GM12878 (cell line): ENCODE measurements around the gene MALRD1. TPM values are rescaled to one million over a fixed set of nuclear protein-coding genes. Genes with fewer than 3 reads are reported as not detected.
A peak's percentile ranks its signal among the peaks of the same experiment; 100 is the strongest.

Source experiments
- ATAC-seq: fragments of 200-7000 bp; cut with Tn5 transposase; 3 replicates; pipeline ENCODE4 v1.9.1; 2020; ENCODE audit warnings: mild to moderate bottlenecking, moderate library complexity
- BruUV-seq: library from RNA; stranded (reverse); fragments of 400-500 nt; replicated peaks from 2 replicates; lab custom pipeline; 2021; lab: Mats Ljungman, UMichigan
- CTCF ChIA-PET: fragments of 300-600 bp; sonication (Branson Sonifier 250); formaldehyde crosslinking; extraction: SDS; loops from one replicate; lab custom pipeline; 2021; ENCODE audit warnings: inconsistent platforms; lab: Yijun Ruan, JAX
- POLR2A ChIA-PET: fragments of 350-600 bp; formaldehyde crosslinking; extraction: SDS; loops from one replicate; lab custom pipeline; 2021; ENCODE audit warnings: inconsistent platforms; lab: Charles Lee
- RAD21 ChIA-PET: fragments of 300-600 bp; sonication (Branson Sonifier 250); formaldehyde crosslinking; loops from one replicate; lab custom pipeline; 2023; ENCODE audit warnings: antibody characterized with exemption; ENCODE audit not compliant: unreplicated experiment; lab: Charles Lee
- SMC1A ChIA-PET: fragments of 300-600 bp; sonication (Branson Sonifier 250); formaldehyde crosslinking; loops from one replicate; lab custom pipeline; 2023; ENCODE audit not compliant: unreplicated experiment, uncharacterized antibody; lab: Charles Lee
- DNase-seq: peaks from one replicate; pipeline ENCODE4 v3.0.0-alpha.2; 2011; ENCODE audit warnings: low read depth, low spot score
- FAIRE-seq: peaks from 3 replicates; lab custom pipeline; 2011; peaks lifted over from hg19 to GRCh38; lab: Jason Lieb, UNC
- H2AFZ ChIP-seq: 2 replicates; pipeline ENCODE4 v1.6.0; 2011; ENCODE audit warnings: low read depth, low read length, control low read depth; ENCODE audit not compliant: control insufficient read depth
- H3K27ac ChIP-seq: 2 replicates; pipeline ENCODE4 v1.5.1; 2011; ENCODE audit warnings: control low read depth; ENCODE audit not compliant: control insufficient read depth, insufficient read depth
- H3K27me3 ChIP-seq, 2 experiments: replicated peaks in 1 of 2; 2 replicates each; pipeline versions ENCODE4 v1.6.0 to v1.6.1; 2011; ENCODE audit warnings: low read length in 1 of 2; ENCODE audit not compliant: control insufficient read depth in 2 of 2, insufficient read depth in 2 of 2
- H3K36me3 ChIP-seq, 2 experiments: 2 replicates each; pipeline ENCODE4 v1.5.1; 2011; ENCODE audit warnings: low read length in 1 of 2; ENCODE audit not compliant: control insufficient read depth in 2 of 2, insufficient read depth in 2 of 2
- H3K4me1 ChIP-seq: 2 replicates; pipeline ENCODE4 v1.6.1; 2011; ENCODE audit warnings: mild to moderate bottlenecking, low read length, moderate library complexity, mixed read lengths; ENCODE audit not compliant: control insufficient read depth, insufficient read depth
- H3K4me2 ChIP-seq: 2 replicates; pipeline ENCODE4 v1.6.0; 2011; ENCODE audit warnings: control low read depth; ENCODE audit not compliant: control insufficient read depth, insufficient read depth
- H3K4me3 ChIP-seq: fragments of 200-600 bp; sonication (generic); 2 replicates; pipeline ENCODE4 v1.5.1; 2016
- H3K79me2 ChIP-seq: 2 replicates; pipeline ENCODE4 v1.6.0; 2011; ENCODE audit warnings: low read length; ENCODE audit not compliant: control insufficient read depth, insufficient read depth
- H3K9ac ChIP-seq: 2 replicates; pipeline ENCODE4 v1.8.0; 2011; ENCODE audit warnings: low read length, control low read depth, mixed read lengths; ENCODE audit not compliant: control insufficient read depth, insufficient read depth
- H3K9me3 ChIP-seq: replicated peaks from 3 replicates; pipeline ENCODE4 v1.5.1; 2011; ENCODE audit warnings: mild to moderate bottlenecking, low read length; ENCODE audit not compliant: control insufficient read depth, insufficient read depth
- H4K20me1 ChIP-seq: 2 replicates; pipeline ENCODE4 v1.6.0; 2011; ENCODE audit not compliant: control insufficient read depth, insufficient read depth
- EGR1 ChIP-seq, 2 experiments: IDR thresholded peaks; 1 replicate in 1 of 2; 2 replicates in 1 of 2; pipeline ENCODE4 v1.6.1; 2011 to 2012; ENCODE audit warnings: low read depth in 2 of 2, low read length in 2 of 2, borderline replicate concordance in 1 of 2, mild to moderate bottlenecking in 1 of 2, moderate library complexity in 1 of 2
- ESRRA ChIP-seq: IDR thresholded peaks from 2 replicates; pipeline ENCODE4 v1.6.1; 2012; ENCODE audit warnings: mild to moderate bottlenecking, low read length, improper control_type of control experiment
- FOXM1 ChIP-seq: IDR thresholded peaks from 2 replicates; pipeline ENCODE4 v1.6.1; 2012; ENCODE audit warnings: low read depth, mild to moderate bottlenecking, inconsistent platforms, low read length, moderate library complexity
- HDAC6 ChIP-seq: fragments of 200-600 bp; sonication (generic); IDR thresholded peaks from one replicate; pipeline ENCODE4 v1.8.0; 2017; ENCODE audit warnings: antibody characterized with exemption; ENCODE audit not compliant: unreplicated experiment
- IRF4 ChIP-seq: IDR thresholded peaks from 2 replicates; pipeline ENCODE4 v1.6.1; 2011; ENCODE audit warnings: low read depth, low read length
- MEF2A ChIP-seq: IDR thresholded peaks from 2 replicates; pipeline ENCODE4 v1.6.1; 2011; ENCODE audit warnings: low read depth, mild to moderate bottlenecking, low read length, moderate library complexity; ENCODE audit not compliant: insufficient read depth
- NR2F1 ChIP-seq: fragments of 450-650 bp; conservative IDR thresholded peaks from 2 replicates; pipeline ENCODE4 v1.6.1; 2017; ENCODE audit warnings: mild to moderate bottlenecking
- RAD51 ChIP-seq: fragments of 450-650 bp; IDR thresholded peaks from 2 replicates; pipeline ENCODE4 v1.6.1; 2016; ENCODE audit warnings: moderate library complexity, mild to moderate bottlenecking, inconsistent platforms
- SIX5 ChIP-seq: IDR thresholded peaks from 2 replicates; pipeline ENCODE4 v1.6.1; 2011; ENCODE audit warnings: mild to moderate bottlenecking, low read depth, low read length, moderate library complexity; ENCODE audit not compliant: severe bottlenecking
- SUZ12 ChIP-seq: fragments of 200-600 bp; sonication (generic); IDR thresholded peaks from one replicate; pipeline ENCODE4 v1.6.1; 2018; ENCODE audit warnings: antibody characterized with exemption, mild to moderate bottlenecking; ENCODE audit not compliant: unreplicated experiment
- TARDBP ChIP-seq: IDR thresholded peaks from 2 replicates; pipeline ENCODE4 v1.6.1; 2016; ENCODE audit warnings: borderline replicate concordance
- YBX1 ChIP-seq: fragments of 450-650 bp; IDR thresholded peaks from 2 replicates; pipeline ENCODE4 v1.6.1; 2016; ENCODE audit warnings: antibody characterized with exemption
- ZBED1 ChIP-seq: IDR thresholded peaks from 2 replicates; pipeline ENCODE4 v1.6.1; 2016; ENCODE audit warnings: borderline replicate concordance
- ZNF207 ChIP-seq: fragments of 450-650 bp; IDR thresholded peaks from 2 replicates; pipeline ENCODE4 v1.6.1; 2014; ENCODE audit warnings: antibody characterized with exemption, mild to moderate bottlenecking, borderline replicate concordance
- ZNF24 ChIP-seq: fragments of 450-650 bp; IDR thresholded peaks from 2 replicates; pipeline ENCODE4 v1.6.1; 2017; ENCODE audit warnings: antibody characterized with exemption, mild to moderate bottlenecking
- ZNF622 ChIP-seq: fragments of 450-650 bp; IDR thresholded peaks from 2 replicates; pipeline ENCODE4 v1.6.1; 2017; ENCODE audit warnings: mild to moderate bottlenecking, inconsistent platforms
- WGBS: methylation state at CpG from one replicate; pipeline ENCODE4 v1.1.6; 2016; ENCODE audit warnings: low lambda C conversion rate; ENCODE audit not compliant: insufficient replicate concordance, insufficient coverage; ENCODE audit errors: missing lambda C conversion rate; 5-methylcytosine and 5-hydroxymethylcytosine counted together
- in situ Hi-C: fragments of 300-500 bp; cut with MboI; formaldehyde crosslinking; loops from 9 replicates; pipeline ENCODE4 v1.14.3; 2018; ENCODE audit warnings: mixed read lengths
- intact Hi-C: fragments of 100-400 bp; cut with micrococcal nuclease; formaldehyde crosslinking; loops from one replicate; pipeline ENCODE4 v1.14.2; 2022; ENCODE audit not compliant: unreplicated experiment
- polyA plus RNA-seq, 11 experiments: library from polyadenylated mRNA; depleted of rRNA in 4 of 11; unstranded in 6 of 11; stranded (reverse) in 5 of 11; fragments of >200 nt; fragmentation: Nextera tagmentation in 4 of 11; fragmentation: Illumina TruSeq in 1 of 11; extraction: Ambion mirVana in 4 of 11; extraction: Trizol in 1 of 11; gene quantifications; 1 replicate in 1 of 11; 2 replicates in 10 of 11; pipeline versions ENCODE4 v1.2.1 to v1.2.3, GENCODE V29; 2011 to 2016; ENCODE audit warnings: inconsistent platforms in 2 of 11, missing spikeins in 2 of 11, low read depth in 1 of 11
- total RNA-seq, 4 experiments: library from RNA; depleted of rRNA in 3 of 4; stranded (reverse); fragments of >200 nt in 3 of 4; fragmentation: Illumina TruSeq in 1 of 4; extraction: Trizol in 1 of 4; gene quantifications; 2 replicates each; pipeline versions ENCODE4 v1.2.1 to v1.2.3, GENCODE V29; 2013 to 2021
- TF ChIP-seq, protein P1 (sequence below): fragments of 150-350 bp; IDR thresholded peaks from 2 replicates; pipeline ENCODE4 v1.6.1; 2014; ENCODE audit warnings: mild to moderate bottlenecking, low read depth, low read length
- TF ChIP-seq, protein P2 (sequence below): IDR thresholded peaks from 2 replicates; pipeline ENCODE4 v1.6.1; 2012; ENCODE audit warnings: low read length, inconsistent platforms

The MALRD1 gene
- total and polyA plus RNA-seq, 10 of the 15 experiments (the other 5 are each of a cell fraction or from before 2014, with no cell fraction given), result 0.12 to 6.6 (median 0.26) TPM; not detected in 2

DNA sequence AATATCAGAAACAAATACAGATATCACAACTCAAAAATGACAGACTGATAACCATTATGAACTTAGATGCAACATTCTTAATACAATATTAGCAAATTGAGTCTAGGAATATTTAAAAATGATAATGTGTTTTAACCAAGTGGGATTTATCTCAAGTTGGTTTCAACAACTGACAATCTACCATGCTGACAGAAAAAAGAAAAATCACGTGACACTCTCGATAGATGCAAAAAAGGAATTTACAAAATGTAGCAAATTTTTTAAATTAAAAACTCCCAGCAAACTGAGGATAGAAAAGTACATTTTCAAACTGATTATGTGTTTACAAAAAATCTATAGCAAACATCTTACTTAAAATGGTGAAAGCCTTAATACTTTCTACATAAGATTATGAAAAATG lies 177.4 kb downstream of the MALRD1 start:
- Histone ChIP-seq H2AFZ (no peak overlapping the region), H4K20me1 (no peaks in the 10 kb centered on the region), H3K4me3 (no peak overlapping the region), H3K9ac (no peak overlapping the region), H3K27me3 (no peaks in the 10 kb centered on the region), H3K79me2 (no peaks in the 10 kb centered on the region), H3K9me3 (no peaks in the 10 kb centered on the region), H3K4me2 (no peak overlapping the region), H3K36me3 (no peaks in the 10 kb centered on the region), H3K4me1 (no peaks in the 10 kb centered on the region), H3K27ac (no peak overlapping the region)
- ChIA-PET CTCF (no interaction called here), SMC1A (interaction anchor here (1.6 kb wide), 1 partner anchor 21 kb away, joined by 4 read pairs; no protein-coding TSS in a partner anchor), POLR2A (no interaction called here), RAD21 (no interaction called here)
- no peak for FAIRE-seq
- WGBS, result 2% methylated on average over 2 of the region's 2 CpGs
- intact Hi-C loops, result no loop called here
- BruUV-seq, result no TSS peak
- peak; percentile 32; the same call in 1 of the 2 replicates for TF ChIP-seq RAD51
- no peak for TF ChIP-seq NR2F1
- ATAC-seq, result no peak
- in situ Hi-C loops, result no loop called here
- DNase-seq, result no peak

DNA sequence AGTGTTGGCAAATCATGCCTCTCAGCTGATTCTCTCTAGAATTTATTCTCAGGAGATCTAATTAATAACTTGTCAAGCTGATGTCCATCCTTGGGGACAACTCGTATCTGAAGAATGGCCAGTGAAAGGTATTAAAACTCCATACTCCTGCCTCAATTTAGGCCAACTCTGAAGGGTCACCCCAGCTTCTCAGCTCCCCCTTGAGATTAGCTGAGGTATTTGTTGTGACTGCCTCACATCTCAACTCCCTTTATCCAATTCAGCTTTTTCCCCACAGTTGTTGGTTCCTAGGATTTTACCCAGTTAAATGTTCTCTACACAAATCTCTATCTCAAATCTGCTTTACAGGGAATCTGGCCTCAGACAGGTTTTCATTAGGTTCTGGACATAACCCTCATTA lies 182.4 kb downstream of the MALRD1 start:
- no peaks in the 10 kb centered on the region for H3K36me3 ChIP-seq
- 0% methylated on average over 1 of the region's 1 CpG for WGBS
- SMC1A ChIA-PET, result interaction anchor here (1.1 to 1.3 kb wide), 2 partner anchors 10 to 19 kb away, joined by 3 read pairs; no protein-coding TSS in a partner anchor
- no peak overlapping the region for H3K9ac ChIP-seq
- H3K79me2 ChIP-seq, result no peaks in the 10 kb centered on the region
- DNase-seq (no peak), FAIRE-seq (no peak), ATAC-seq (no peak)
- H3K4me3 ChIP-seq, result no peak overlapping the region
- CTCF ChIA-PET, result no interaction called here
- no peak overlapping the region for H2AFZ ChIP-seq
- POLR2A ChIA-PET, result no interaction called here
- H3K9me3 ChIP-seq, result no peaks in the 10 kb centered on the region
- in situ Hi-C loops, result no loop called here
- no peak overlapping the region for H3K4me2 ChIP-seq
- BruUV-seq, result no TSS peak
- no peaks in the 10 kb centered on the region for H4K20me1 ChIP-seq
- no peaks in the 10 kb centered on the region for H3K4me1 ChIP-seq
- no peaks in the 10 kb centered on the region for H3K27me3 ChIP-seq
- intact Hi-C loops, result no loop called here
- RAD21 ChIA-PET, result no interaction called here
- H3K27ac ChIP-seq, result no peak overlapping the region
- TF ChIP-seq ZNF622 (no peak), EGR1 (IDR thresholded peaks at IDR 0.05; ENCODE audit: borderline replicate concordance in 1 of 2, low read depth in 2 of 2, low read length in 2 of 2) (no peak), ZNF207 (no peak), YBX1 (no peak), HDAC6 (no peak), ZNF24 (no peak), TARDBP (no peak), IRF4 (no peak), ESRRA (no peak), SUZ12 (no peak), ZBED1 (no peak), FOXM1 (no peak), MEF2A (no peak), SIX5 (no peak)
- TF ChIP-seq, protein P1, sequence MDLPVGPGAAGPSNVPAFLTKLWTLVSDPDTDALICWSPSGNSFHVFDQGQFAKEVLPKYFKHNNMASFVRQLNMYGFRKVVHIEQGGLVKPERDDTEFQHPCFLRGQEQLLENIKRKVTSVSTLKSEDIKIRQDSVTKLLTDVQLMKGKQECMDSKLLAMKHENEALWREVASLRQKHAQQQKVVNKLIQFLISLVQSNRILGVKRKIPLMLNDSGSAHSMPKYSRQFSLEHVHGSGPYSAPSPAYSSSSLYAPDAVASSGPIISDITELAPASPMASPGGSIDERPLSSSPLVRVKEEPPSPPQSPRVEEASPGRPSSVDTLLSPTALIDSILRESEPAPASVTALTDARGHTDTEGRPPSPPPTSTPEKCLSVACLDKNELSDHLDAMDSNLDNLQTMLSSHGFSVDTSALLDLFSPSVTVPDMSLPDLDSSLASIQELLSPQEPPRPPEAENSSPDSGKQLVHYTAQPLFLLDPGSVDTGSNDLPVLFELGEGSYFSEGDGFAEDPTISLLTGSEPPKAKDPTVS, result no peak
- TF ChIP-seq, protein P2, sequence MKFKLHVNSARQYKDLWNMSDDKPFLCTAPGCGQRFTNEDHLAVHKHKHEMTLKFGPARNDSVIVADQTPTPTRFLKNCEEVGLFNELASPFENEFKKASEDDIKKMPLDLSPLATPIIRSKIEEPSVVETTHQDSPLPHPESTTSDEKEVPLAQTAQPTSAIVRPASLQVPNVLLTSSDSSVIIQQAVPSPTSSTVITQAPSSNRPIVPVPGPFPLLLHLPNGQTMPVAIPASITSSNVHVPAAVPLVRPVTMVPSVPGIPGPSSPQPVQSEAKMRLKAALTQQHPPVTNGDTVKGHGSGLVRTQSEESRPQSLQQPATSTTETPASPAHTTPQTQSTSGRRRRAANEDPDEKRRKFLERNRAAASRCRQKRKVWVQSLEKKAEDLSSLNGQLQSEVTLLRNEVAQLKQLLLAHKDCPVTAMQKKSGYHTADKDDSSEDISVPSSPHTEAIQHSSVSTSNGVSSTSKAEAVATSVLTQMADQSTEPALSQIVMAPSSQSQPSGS, result no peak
